ENCODE results near the gene TENM4.
"Not testable (repeated sequence)": the region's sequence is repeated elsewhere in the genome, so short reads cannot be mapped to it uniquely, and the experiment has no call there.

The TENM4 gene

GRCh38 chr11:79199729-79200354 is 241.0 kb downstream of the TENM4 start:
- no peak for DNase-seq

GRCh38 chr11:79198898-79199250 is 242.0 kb downstream of the TENM4 start:
- no peak for DNase-seq

GRCh38 chr11:79198203-79198897 is 242.5 kb downstream of the TENM4 start:
- no peak for DNase-seq

GRCh38 chr11:79196950-79197349 is 243.9 kb downstream of the TENM4 start:
- no peak for DNase-seq

DNA sequence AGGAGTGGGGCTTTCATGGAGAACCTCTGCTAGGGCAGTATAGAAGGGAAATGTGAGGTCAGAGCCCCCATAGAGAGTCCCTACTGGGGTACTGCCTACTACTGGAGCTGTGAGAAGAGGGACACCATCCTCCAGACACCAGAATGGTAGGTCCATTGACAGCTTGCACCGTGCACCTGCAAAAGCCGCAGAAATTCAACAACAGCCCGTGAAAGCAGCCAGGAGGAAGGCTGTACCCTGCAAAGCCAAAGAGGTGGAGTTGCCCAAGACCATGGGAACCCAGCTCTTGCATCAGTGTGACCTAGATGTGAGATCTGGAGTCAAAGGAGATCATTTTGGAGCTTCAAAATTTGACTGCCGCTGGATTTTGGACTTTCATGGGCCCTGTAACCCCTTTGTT is 245.6 kb downstream of the TENM4 start:
- no peak for DNase-seq

DNA sequence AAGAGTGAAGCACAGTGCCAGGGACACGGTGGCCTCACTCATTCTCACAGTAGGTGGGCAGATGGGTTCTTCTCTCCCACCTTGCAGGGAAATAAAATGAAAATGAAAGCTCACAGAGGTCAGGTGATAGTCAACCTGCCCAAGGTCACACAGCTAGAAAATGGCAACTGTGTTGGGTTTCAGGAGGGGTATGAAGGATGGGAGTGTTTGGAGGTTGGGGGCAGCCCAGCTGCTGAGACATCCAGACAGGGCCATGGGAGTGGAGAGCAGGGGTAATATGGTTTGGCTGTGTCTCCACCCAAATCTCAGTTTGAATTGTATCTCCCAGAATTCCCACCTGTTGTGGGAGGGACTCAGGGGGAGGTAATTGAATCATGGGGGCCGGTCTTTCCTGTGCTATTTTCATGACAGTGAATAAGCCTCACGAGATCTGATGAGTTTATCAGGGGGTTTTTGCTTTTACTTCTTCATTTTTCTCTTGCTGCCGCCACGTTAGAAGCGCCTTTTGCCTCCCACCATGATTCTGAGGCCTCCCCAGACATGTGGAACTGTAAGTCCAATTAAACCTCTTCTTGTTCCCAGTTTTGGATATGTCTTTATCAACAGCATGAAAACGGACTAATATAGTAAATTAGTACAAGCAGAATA is 247.0 kb downstream of the TENM4 start:
- DNase-seq, result no peak

- DNase-seq, result no peak
Measured at GRCh38 chr11:79192836-79193235, 248.0 kb downstream of the TENM4 start.

DNA sequence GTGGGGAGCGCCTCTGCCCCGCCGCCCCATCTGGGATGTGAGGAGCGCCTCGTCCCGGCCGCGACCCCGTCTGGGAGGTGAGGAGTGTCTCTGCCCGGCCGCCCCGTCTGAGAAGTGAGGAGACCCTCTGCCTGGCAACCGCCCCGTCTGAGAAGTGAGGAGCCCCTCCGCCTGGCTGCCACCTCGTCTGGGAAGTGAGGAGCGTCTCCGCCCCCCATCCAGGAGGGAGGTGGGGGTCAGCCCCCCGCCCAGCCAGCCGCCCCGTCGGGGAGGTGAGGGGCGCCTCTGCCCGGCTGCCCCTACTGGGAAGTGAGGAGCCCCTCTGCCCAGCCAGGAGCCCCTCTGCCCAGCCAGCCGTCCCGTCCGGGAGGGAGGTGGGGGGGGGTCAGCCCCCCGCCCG is 249.1 kb downstream of the TENM4 start:
- DNase-seq, result not testable (repeated sequence)

- not testable (repeated sequence) for DNase-seq
Measured at GRCh38 chr11:79190553-79190952, 250.3 kb downstream of the TENM4 start.

DNA sequence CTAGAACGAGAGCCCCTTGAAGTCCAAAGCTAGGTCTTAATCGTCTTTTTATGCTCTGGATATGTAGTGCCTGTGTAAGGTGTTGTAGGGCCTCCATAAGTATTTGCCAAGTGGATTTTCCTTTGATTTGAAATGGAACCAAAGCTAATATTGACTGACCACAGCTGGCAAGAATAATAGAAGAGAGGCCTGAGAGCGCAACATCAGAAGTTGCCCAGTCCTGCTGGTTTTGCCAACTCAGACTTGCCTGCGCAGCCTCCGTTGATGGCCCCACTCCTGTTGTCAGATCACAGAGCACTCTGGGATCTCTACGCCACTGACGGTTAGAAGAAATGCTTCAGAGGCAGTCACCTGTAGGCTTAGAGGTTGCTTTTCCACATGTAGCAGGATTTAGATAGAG is 251.2 kb downstream of the TENM4 start:
- DNase-seq, result no peak

GRCh38 chr11:79189055-79189454 is 251.8 kb downstream of the TENM4 start:
- no peak for DNase-seq

GRCh38 chr11:79186669-79187068 is 254.2 kb downstream of the TENM4 start:
- no peak for DNase-seq

GRCh38 chr11:79185351-79185750 is 255.5 kb downstream of the TENM4 start:
- DNase-seq, result no peak

DNA sequence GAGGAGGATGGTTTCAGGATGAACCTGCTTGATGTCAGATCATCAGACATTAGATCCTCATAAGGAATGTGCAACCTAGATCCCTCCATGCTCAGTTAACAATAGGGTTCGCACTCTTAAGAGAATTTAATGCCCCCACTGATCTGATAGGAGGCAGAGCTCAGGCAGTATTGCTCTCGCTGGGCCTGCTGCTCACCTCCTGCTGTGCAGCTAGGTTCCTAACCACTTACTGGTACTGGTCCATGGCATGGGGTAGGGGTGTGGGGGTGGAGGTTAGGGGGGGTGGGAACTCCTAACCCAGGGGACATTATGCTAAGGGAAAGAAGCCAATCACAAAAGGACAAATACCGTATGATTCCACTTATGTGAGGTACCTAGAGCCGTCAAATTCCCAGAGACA is 256.5 kb downstream of the TENM4 start:
- DNase-seq, result no peak

DNA sequence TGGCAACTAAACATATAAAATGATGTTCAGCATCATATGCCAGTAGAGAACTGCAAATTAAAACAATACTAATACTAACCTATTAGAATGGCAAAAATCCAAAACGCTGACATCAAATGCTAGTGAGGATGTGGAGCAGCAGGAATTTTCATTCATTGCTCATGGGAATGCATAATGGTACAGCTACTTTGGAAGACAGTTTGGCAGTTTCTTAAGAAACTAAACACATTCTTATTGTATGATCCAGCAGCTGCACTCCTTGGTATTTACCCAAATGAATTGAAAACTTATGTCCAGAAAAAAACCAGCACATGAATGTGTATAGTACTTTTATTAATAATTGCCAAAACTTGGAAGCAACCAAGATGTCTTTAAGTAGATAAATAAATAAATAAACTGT is 258.0 kb downstream of the TENM4 start:
- no peak for DNase-seq

GRCh38 chr11:79179087-79179486 is 261.7 kb downstream of the TENM4 start:
- no peak for DNase-seq

GRCh38 chr11:79174045-79175008 is 266.5 kb downstream of the TENM4 start:
- no peak for DNase-seq

DNA sequence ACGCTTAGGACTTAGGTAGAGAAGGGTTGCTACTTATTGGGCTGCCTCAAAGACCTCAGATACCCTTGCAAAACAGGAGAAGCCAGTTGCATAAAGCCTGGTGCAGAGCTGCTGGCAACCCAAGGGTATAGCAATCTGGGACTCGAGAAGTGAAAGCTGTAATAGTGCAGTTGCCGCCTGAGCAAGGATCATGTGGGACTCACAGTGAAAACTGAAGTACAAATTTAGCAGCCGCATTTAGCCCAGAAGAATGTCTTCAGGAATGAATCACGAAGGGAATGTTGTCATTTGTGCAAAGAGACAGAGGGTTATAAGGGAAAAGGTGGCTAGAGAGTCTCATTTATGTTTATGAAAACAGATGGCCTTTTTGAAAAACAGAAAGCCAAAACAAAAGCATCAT is 267.2 kb downstream of the TENM4 start:
- DNase-seq, result no peak

- no peak for DNase-seq
Measured at GRCh38 chr11:79170321-79170720, 270.5 kb downstream of the TENM4 start.

DNA sequence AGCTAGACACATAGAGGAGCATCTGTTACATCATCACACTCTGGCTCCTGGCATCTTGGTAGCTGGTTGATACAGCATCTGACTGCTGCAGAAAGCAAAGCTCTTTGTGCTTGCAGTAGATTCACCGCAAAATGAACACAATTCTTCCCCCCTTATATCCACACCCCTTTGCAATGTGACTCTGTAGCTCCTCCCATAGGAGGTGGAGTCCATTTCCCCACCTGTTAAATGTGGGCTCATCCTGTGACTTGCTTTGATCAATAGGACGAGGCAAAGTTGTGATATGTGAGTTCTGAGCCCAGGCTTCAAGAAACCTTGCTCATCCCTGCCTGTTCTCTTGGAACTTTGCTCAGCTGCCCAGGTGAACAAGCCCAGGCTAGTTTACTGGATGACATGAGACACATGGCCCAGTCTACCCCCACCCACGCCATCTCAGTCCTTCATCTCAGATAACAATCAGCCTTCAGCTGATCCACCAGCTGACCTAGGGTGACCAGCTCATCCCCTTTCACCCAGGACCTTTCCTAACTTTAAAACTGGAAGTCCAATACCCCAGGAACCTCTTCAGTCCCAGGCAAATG is 272.2 kb downstream of the TENM4 start:
- DNase-seq, result no peak

DNA sequence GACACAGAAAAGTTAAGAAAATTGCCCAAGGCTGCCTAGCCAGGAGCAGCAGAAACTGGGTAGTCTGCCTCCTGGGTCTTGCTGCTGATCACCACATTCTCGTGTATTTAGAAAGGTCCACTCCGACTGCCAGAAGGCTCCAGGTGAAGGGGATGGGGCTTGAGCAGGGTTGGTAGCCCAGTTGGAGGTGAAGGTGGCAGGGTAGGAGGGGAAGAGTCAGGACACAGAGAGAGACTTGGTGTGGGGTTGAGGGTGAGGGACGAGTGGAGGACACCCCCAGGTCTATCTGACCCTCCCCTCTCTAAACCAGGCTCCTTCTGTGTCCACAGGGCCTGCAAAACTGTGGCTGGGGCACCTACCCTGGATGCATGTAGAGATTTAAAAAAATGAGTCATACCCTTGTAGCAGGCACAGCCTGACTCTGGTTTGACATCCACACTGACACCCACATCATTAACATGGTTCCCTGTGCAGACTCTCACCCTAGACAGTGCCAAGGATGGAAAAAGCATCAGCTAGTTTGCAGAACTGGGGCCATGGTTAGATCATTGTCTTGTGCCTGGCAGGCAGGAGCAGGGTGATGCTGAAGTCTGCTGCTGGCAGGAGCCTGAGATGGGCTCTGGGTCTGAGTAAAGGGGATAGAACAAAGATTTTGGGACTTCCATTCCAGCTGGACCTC is 273.2 kb downstream of the TENM4 start:
- DNase-seq, result no peak

DNA sequence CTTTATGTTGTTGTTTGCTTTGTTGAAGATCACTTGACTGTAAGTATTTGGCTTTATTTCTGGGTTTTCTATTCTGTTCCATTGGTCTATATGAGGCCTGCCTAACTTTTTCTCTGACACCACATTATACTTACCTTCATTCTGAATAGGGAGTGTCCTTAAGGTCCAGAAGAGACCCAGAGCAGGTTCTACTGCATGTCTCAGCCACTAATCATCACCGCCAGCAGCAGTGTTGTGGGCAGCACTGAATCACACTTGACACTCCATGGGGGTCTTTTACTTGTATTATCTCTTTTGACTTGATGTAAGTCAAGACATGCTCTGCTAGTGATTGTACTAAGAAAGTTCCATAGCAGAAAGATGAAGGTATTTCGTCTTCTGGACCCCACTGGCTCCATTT is 274.9 kb downstream of the TENM4 start:
- no peak for DNase-seq

Measured in RPMI8226 (cell line).